Measurements from ENCODE around the gene PPIB.

DNA sequence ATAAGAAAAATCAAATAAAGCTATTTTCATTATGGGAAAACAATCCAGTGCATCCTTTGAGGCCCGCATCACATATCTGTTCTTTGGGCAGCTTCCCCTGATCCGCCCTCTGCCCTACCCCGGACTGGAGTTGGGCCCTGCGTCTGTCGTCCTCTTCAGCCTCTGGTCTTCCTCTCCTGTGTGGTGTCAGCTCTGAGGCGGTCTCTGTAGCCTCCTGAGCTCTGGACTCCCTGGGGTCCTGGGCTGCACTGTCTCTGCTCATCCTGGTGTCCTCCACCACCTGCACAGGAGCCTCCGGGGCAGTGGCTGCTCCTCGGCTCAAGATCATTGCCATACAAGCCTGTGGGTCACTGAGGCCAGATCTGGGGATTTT lies 18.6 kb downstream of the PPIB start:
- no peak for TF ChIP-seq POLR2A (IDR thresholded peaks at IDR 0.05; ENCODE audit: low read depth, low read length)
- TF ChIP-seq POU2F2 (IDR thresholded peaks at IDR 0.05; ENCODE audit: low read depth, low read length), result no peak

All from GM12891 (cell line).